ENCODE measurements around the gene SCN11A.

- TF ChIP-seq CTCF (IDR thresholded peaks at IDR 0.05) (no peak), HMGXB4 (CRISPR knock-in tag; IDR thresholded peaks at IDR 0.05) (no peak; the same call in 1 of the 2 replicates), MAX (CRISPR knock-in tag; IDR thresholded peaks at IDR 0.05) (no peak), E2F5 (CRISPR knock-in tag; IDR thresholded peaks at IDR 0.05) (no peak), NFYB (CRISPR knock-in tag; conservative IDR thresholded peaks at IDR 0.05; ENCODE audit: low read depth) (no peak), CREB1 (CRISPR knock-in tag; IDR thresholded peaks at IDR 0.05) (no peak), TEAD1 (CRISPR knock-in tag; IDR thresholded peaks at IDR 0.05) (no peak), ATF2 (CRISPR knock-in tag; IDR thresholded peaks at IDR 0.05; ENCODE audit: borderline replicate concordance, low read depth) (no peak), CREM (CRISPR knock-in tag; IDR thresholded peaks at IDR 0.05) (no peak), IRF1 (CRISPR knock-in tag; IDR thresholded peaks at IDR 0.05) (no peak), E2F1 (CRISPR knock-in tag; IDR thresholded peaks at IDR 0.05) (no peak)
These were observed 839 bp upstream of the SCN11A start for GRCh38 chr3:39052583-39052982.

Measured in WTC11 (cell line).